Activated CD8-positive, alpha-beta memory T cell treated with anti-CD3 and anti-CD28 coated beads for 1 hour (primary cell): ENCODE measurements around the gene STK32B.
"Not testable (repeated sequence)": the region's sequence is repeated elsewhere in the genome, so short reads cannot be mapped to it uniquely, and the experiment has no call there.

Source experiments
- DNase-seq, 2 donors: peaks; one replicate each; pipeline ENCODE4 v3.0.0-alpha.2; 2020; ENCODE audit warnings: low read depth in 1 of 2; ENCODE audit errors: extremely low read depth in 1 of 2

Gene STK32B

GRCh38 chr4:5157791-5158770 is 106.8 kb downstream of the STK32B start:
- DNase-seq: no peak

GRCh38 chr4:5158825-5159224 is 107.5 kb downstream of the STK32B start:
- DNase-seq: no peak

GRCh38 chr4:5160668-5161067 is 109.4 kb downstream of the STK32B start:
- no peak for DNase-seq

- no peak for DNase-seq
These were observed 111.7 kb downstream of the STK32B start for GRCh38 chr4:5162909-5163508.

- no peak for DNase-seq
These were observed 113.1 kb downstream of the STK32B start for GRCh38 chr4:5164221-5164912.

GRCh38 chr4:5165420-5166369 is 114.4 kb downstream of the STK32B start:
- DNase-seq: no peak

GRCh38 chr4:5166377-5166776 is 115.1 kb downstream of the STK32B start:
- DNase-seq: no peak

- DNase-seq: no peak
These were observed 117.6 kb downstream of the STK32B start for GRCh38 chr4:5168891-5169290.

- DNase-seq: not testable (repeated sequence)
These were observed 124.6 kb downstream of the STK32B start for GRCh38 chr4:5175836-5176235.

- no peak for DNase-seq
These were observed 133.3 kb downstream of the STK32B start for GRCh38 chr4:5184606-5185005.

GRCh38 chr4:5185551-5185950 is 134.3 kb downstream of the STK32B start:
- DNase-seq: no peak

- DNase-seq: no peak
These were observed 135.2 kb downstream of the STK32B start for GRCh38 chr4:5186271-5187064.

- no peak for DNase-seq
These were observed 136.8 kb downstream of the STK32B start for GRCh38 chr4:5188130-5188529.

- DNase-seq: no peak
These were observed 140.6 kb downstream of the STK32B start for GRCh38 chr4:5191831-5192230.

- DNase-seq: no peak
These were observed 141.0 kb downstream of the STK32B start for GRCh38 chr4:5192271-5192670.

GRCh38 chr4:5192678-5193077 is 141.4 kb downstream of the STK32B start:
- no peak for DNase-seq

GRCh38 chr4:5198656-5199541 is 147.6 kb downstream of the STK32B start:
- DNase-seq: no peak

GRCh38 chr4:5199912-5200311 is 148.6 kb downstream of the STK32B start:
- DNase-seq: no peak

- DNase-seq: no peak
These were observed 149.2 kb downstream of the STK32B start for GRCh38 chr4:5200513-5200912.
